ENCODE data around the gene ATP6V0E2. TPM values are rescaled to one million over a fixed set of nuclear protein-coding genes. Genes with fewer than 3 reads are reported as not detected.
"Not testable (repeated sequence)": the region's sequence is repeated elsewhere in the genome, so short reads cannot be mapped to it uniquely, and the experiment has no call there.

The ATP6V0E2 gene
- total and polyA plus RNA-seq, 12 donors: 27.5 to 119 (median 88.4) TPM

- 86 to 89% methylated on average over 19 of the region's 19 CpGs for WGBS, 2 donors
- no peak for DNase-seq
- no peak overlapping the region for H3K27ac ChIP-seq
- no peaks in the 10 kb centered on the region for H3K36me3 ChIP-seq
- no peaks in the 10 kb centered on the region for H3K9me3 ChIP-seq
- no peak overlapping the region for H3K4me3 ChIP-seq
- TF ChIP-seq, protein P1, sequence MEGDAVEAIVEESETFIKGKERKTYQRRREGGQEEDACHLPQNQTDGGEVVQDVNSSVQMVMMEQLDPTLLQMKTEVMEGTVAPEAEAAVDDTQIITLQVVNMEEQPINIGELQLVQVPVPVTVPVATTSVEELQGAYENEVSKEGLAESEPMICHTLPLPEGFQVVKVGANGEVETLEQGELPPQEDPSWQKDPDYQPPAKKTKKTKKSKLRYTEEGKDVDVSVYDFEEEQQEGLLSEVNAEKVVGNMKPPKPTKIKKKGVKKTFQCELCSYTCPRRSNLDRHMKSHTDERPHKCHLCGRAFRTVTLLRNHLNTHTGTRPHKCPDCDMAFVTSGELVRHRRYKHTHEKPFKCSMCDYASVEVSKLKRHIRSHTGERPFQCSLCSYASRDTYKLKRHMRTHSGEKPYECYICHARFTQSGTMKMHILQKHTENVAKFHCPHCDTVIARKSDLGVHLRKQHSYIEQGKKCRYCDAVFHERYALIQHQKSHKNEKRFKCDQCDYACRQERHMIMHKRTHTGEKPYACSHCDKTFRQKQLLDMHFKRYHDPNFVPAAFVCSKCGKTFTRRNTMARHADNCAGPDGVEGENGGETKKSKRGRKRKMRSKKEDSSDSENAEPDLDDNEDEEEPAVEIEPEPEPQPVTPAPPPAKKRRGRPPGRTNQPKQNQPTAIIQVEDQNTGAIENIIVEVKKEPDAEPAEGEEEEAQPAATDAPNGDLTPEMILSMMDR (IDR thresholded peaks at IDR 0.05): no peak
- intact Hi-C loops (cut with DNase I): no loop called here
- ATAC-seq: no peak
- H3K27me3 ChIP-seq: peaks cover 0 to 16% (median 2%) of the 10 kb centered on the region in 7 donors
- no peaks in the 10 kb centered on the region for H3K4me1 ChIP-seq
Observed at GRCh38 chr7:149828357-149829309, 45.1 kb upstream of the ATP6V0E2 start.

- not testable (repeated sequence) for ATAC-seq, H3K4me3 ChIP-seq, H3K27ac ChIP-seq, H3K36me3 ChIP-seq, H3K4me1 ChIP-seq, H3K9me3 ChIP-seq, DNase-seq
- WGBS, 2 donors: 45 to 54% methylated on average over 1 of the region's 1 CpG
- peaks cover 0 to 16% (median 2%) of the 10 kb centered on the region in 7 donors for H3K27me3 ChIP-seq
- intact Hi-C loops (cut with DNase I): loop anchor here in 1 of 10 donors (10.0 kb wide), 1 partner anchor 116 kb away; a partner anchor contains a TSS
Observed at GRCh38 chr7:149830527-149830926, 43.2 kb upstream of the ATP6V0E2 start.

- no peak overlapping the region for H3K27ac ChIP-seq
- 46 to 47% methylated on average over 11 of the region's 11 CpGs for WGBS, 2 donors
- intact Hi-C loops (cut with DNase I): loop anchor here in 1 of 10 donors (10.0 kb wide), 1 partner anchor 116 kb away; a partner anchor contains a TSS
- H3K4me3 ChIP-seq: no peak overlapping the region
- H3K4me1 ChIP-seq: no peaks in the 10 kb centered on the region
- TF ChIP-seq, protein P1 (IDR thresholded peaks at IDR 0.05): no peak
- peaks cover 0 to 16% (median 2%) of the 10 kb centered on the region in 7 donors for H3K27me3 ChIP-seq
- no peaks in the 10 kb centered on the region for H3K9me3 ChIP-seq
- ATAC-seq (peak in 1 of 8 donors; percentile 11), DNase-seq (no peak)
- no peaks in the 10 kb centered on the region for H3K36me3 ChIP-seq
Observed at GRCh38 chr7:149830997-149831740, 42.6 kb upstream of the ATP6V0E2 start.

- no peak for ATAC-seq
- Histone ChIP-seq H3K4me3 (no peak overlapping the region), H3K36me3 (no peaks in the 10 kb centered on the region), H3K9me3 (no peaks in the 10 kb centered on the region), H3K27me3 (peaks cover 0 to 16% (median 2%) of the 10 kb centered on the region in 7 donors), H3K27ac (no peak overlapping the region), H3K4me1 (no peaks in the 10 kb centered on the region)
- DNase-seq: no peak
- intact Hi-C loops (cut with DNase I): loop anchor here in 1 of 10 donors (10.0 kb wide), 1 partner anchor 117 kb away; a partner anchor contains a TSS
- WGBS, 2 donors: 76 to 79% methylated on average over 9 of the region's 9 CpGs
- TF ChIP-seq, protein P1 (IDR thresholded peaks at IDR 0.05): no peak
Observed at GRCh38 chr7:149831741-149832219, 42.0 kb upstream of the ATP6V0E2 start.
